Neuronal stem cell (in vitro differentiated cells): ENCODE data around the gene HAAO.

Experiments
- DNase-seq: peaks from one replicate; pipeline ENCODE4 v3.0.0-alpha.2; 2013; ENCODE audit warnings: low spot score
- H2AFZ ChIP-seq: one replicate; pipeline ENCODE4 v1.6.1; 2013; ENCODE audit warnings: mild to moderate bottlenecking, low read length, inconsistent platforms
- H2AK5ac ChIP-seq: 2 replicates; pipeline ENCODE4 v1.6.1; 2013; ENCODE audit warnings: low read depth, mild to moderate bottlenecking, inconsistent platforms, low read length, moderate library complexity, mixed read lengths
- H2BK120ac ChIP-seq: 2 replicates; pipeline ENCODE4 v1.6.1; 2013; ENCODE audit warnings: low read depth, mild to moderate bottlenecking, inconsistent platforms, low read length, moderate library complexity, mixed read lengths
- H2BK12ac ChIP-seq: one replicate; pipeline ENCODE4 v1.6.1; 2013; ENCODE audit warnings: low read length, inconsistent platforms
- H2BK15ac ChIP-seq: 2 replicates; pipeline ENCODE4 v1.6.1; 2013; ENCODE audit warnings: mild to moderate bottlenecking, low read length, inconsistent platforms, mixed read lengths
- H2BK5ac ChIP-seq: one replicate; pipeline ENCODE4 v1.6.1; 2013; ENCODE audit warnings: inconsistent platforms, mild to moderate bottlenecking, low read length, moderate library complexity
- H3K14ac ChIP-seq: one replicate; pipeline ENCODE4 v1.6.1; 2013; ENCODE audit warnings: low read length, inconsistent platforms
- H3K18ac ChIP-seq: 2 replicates; pipeline ENCODE4 v1.6.1; 2013; ENCODE audit warnings: low read length, inconsistent platforms
- H3K23ac ChIP-seq: 2 replicates; pipeline ENCODE4 v1.6.1; 2013; ENCODE audit warnings: low read depth, mild to moderate bottlenecking, mixed read lengths, low read length, inconsistent platforms; ENCODE audit not compliant: poor library complexity
- H3K27ac ChIP-seq: replicated peaks from 3 replicates; pipeline ENCODE4 v1.5.1; 2013; ENCODE audit warnings: low read length, inconsistent platforms
- H3K27me3 ChIP-seq, 3 experiments: 2 replicates each; pipeline ENCODE4 v1.6.1; 2013; ENCODE audit warnings: low read length in 3 of 3, mild to moderate bottlenecking in 2 of 3, inconsistent platforms in 1 of 3, low read depth in 1 of 3, mixed read lengths in 1 of 3, moderate library complexity in 1 of 3; ENCODE audit not compliant: control insufficient read depth in 3 of 3, insufficient read depth in 3 of 3
- H3K36me3 ChIP-seq, 2 donors: replicated peaks in 1 of 2; 2 replicates each; pipeline ENCODE4 v1.6.1; 2013; ENCODE audit warnings: low read length in 2 of 2; ENCODE audit not compliant: control insufficient read depth in 2 of 2, insufficient read depth in 2 of 2
- H3K4ac ChIP-seq: 2 replicates; pipeline ENCODE4 v1.6.1; 2013; ENCODE audit warnings: inconsistent platforms, mild to moderate bottlenecking, low read length, moderate library complexity
- H3K4me1 ChIP-seq, 2 donors: 1 replicate in 1 of 2; 2 replicates in 1 of 2; pipeline ENCODE4 v1.6.1; 2013; ENCODE audit warnings: low read length in 2 of 2, low read depth in 1 of 2; ENCODE audit not compliant: control insufficient read depth in 2 of 2, insufficient read depth in 1 of 2
- H3K4me2 ChIP-seq: one replicate; pipeline ENCODE4 v1.6.1; 2013; ENCODE audit warnings: mild to moderate bottlenecking, low read length, inconsistent platforms; ENCODE audit not compliant: insufficient read depth, poor library complexity, severe bottlenecking
- H3K4me3 ChIP-seq, 2 donors: 2 replicates each; pipeline ENCODE4 v1.5.1; 2013; ENCODE audit warnings: low read length in 2 of 2, mild to moderate bottlenecking in 2 of 2, inconsistent platforms in 1 of 2, moderate library complexity in 1 of 2
- H3K79me1 ChIP-seq: one replicate; pipeline ENCODE4 v1.6.1; 2013; ENCODE audit warnings: low read depth, mild to moderate bottlenecking, inconsistent platforms, low read length, moderate library complexity
- H3K9ac ChIP-seq: one replicate; pipeline ENCODE4 v1.6.1; 2013; ENCODE audit warnings: mild to moderate bottlenecking, low read depth, low read length, inconsistent platforms; ENCODE audit not compliant: poor library complexity
- H3K9me3 ChIP-seq, 2 donors: replicated peaks in 1 of 2; 2 replicates each; pipeline versions ENCODE3 to v1.6.1; 2013; ENCODE audit warnings: low read length in 2 of 2, mild to moderate bottlenecking in 2 of 2, inconsistent platforms in 1 of 2, low read depth in 1 of 2, mixed read lengths in 1 of 2, moderate library complexity in 1 of 2; ENCODE audit not compliant: control insufficient read depth in 2 of 2, insufficient read depth in 1 of 2
- H4K8ac ChIP-seq: one replicate; pipeline ENCODE4 v1.6.1; 2013; ENCODE audit warnings: low read depth, mild to moderate bottlenecking, inconsistent platforms, low read length, moderate library complexity
- H4K91ac ChIP-seq: one replicate; pipeline ENCODE4 v1.6.1; 2013; ENCODE audit warnings: low read length, low read depth, mild to moderate bottlenecking, inconsistent platforms; ENCODE audit not compliant: poor library complexity
- WGBS, 2 donors: extraction: QIAGEN DNeasy Blood & Tissue Kit; methylation state at CpG; one replicate each; pipeline ENCODE4 v1.1.7; 2013; ENCODE audit warnings: missing lambda C conversion rate in 2 of 2, mixed read lengths in 1 of 2; ENCODE audit not compliant: insufficient read length in 2 of 2, insufficient replicate concordance in 1 of 2; ENCODE audit errors: extremely low coverage in 2 of 2; 5-methylcytosine and 5-hydroxymethylcytosine counted together

The HAAO gene

DNA sequence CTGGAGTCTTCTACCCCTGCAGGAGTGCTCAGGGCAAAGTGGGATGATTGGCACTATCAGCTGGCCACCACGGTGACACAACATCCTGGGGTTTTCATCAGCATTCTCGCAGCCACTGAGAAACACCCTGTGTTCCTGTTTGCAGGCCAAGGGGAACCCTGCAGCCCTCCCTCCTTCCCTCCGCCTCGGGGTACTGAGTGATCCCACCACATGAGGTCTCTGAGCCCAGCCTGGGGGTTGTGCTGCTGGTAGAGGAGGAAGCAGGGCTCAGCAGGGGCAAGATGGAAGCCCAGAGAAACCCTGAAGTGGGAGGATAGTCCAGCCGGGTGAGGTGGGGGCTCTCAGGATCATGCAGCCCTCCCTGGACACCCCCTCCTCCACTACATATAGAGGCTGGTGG lies 28.3 kb downstream of the HAAO start, which contains the start of gene OXER1:
OXER1 (minus strand) TSS at position 40 of the 400 bp plus-strand sequence. CDS start 73 bp downstream, outside the sequence.
- H4K91ac ChIP-seq = no peak within 1 kb of the TSS
- no peak within 1 kb of the TSS for H3K4ac ChIP-seq
- H2BK5ac ChIP-seq = peak within 1 kb of the TSS; percentile 59
- no peak within 1 kb of the TSS for H3K4me3 ChIP-seq
- peaks cover 2% of the 10 kb centered on the region for H3K79me1 ChIP-seq
- no peak within 1 kb of the TSS for H3K4me2 ChIP-seq
- no peaks in the 10 kb centered on the region for H3K4me1 ChIP-seq
- no peak within 1 kb of the TSS for H3K27ac ChIP-seq
- no peak within 1 kb of the TSS for H2AK5ac ChIP-seq
- no peak within 1 kb of the TSS for H2BK12ac ChIP-seq
- no CpG with 5 or more reads among the region's 5 CpGs for WGBS, 2 donors
- peak within 1 kb of the TSS; percentile 73 for H3K18ac ChIP-seq
- H2BK15ac ChIP-seq = no peak within 1 kb of the TSS
- peak within 1 kb of the TSS; percentile 30 for H3K9ac ChIP-seq
- H3K27me3 ChIP-seq = no peaks in the 10 kb centered on the region
- no peak within 1 kb of the TSS for H2BK120ac ChIP-seq
- H2AFZ ChIP-seq = no peak within 1 kb of the TSS
- H4K8ac ChIP-seq = peak within 1 kb of the TSS; percentile 77
- peak within 1 kb of the TSS; percentile 47 for H3K14ac ChIP-seq
- H3K9me3 ChIP-seq = no peaks in the 10 kb centered on the region
- DNase-seq = no peak
- peak within 1 kb of the TSS; percentile 92 for H3K23ac ChIP-seq
- no peaks in the 10 kb centered on the region for H3K36me3 ChIP-seq

- Histone ChIP-seq H3K4me2 (no peak overlapping the region), H3K18ac (peak overlapping the region; percentile 35), H3K9ac (peak overlapping the region; percentile 30), H3K23ac (peak overlapping the region; percentile 92), H2BK12ac (no peak overlapping the region), H3K9me3 (peaks cover 0 to 2% of the 10 kb centered on the region in 2 donors), H3K4ac (no peak overlapping the region), H3K27me3 (no peaks in the 10 kb centered on the region), H2AK5ac (no peak overlapping the region), H2BK15ac (no peak overlapping the region), H3K14ac (peak overlapping the region; percentile 47), H3K36me3 (peaks cover 0 to 2% of the 10 kb centered on the region in 2 donors), H3K4me3 (no peak overlapping the region), H3K79me1 (peaks cover 2% of the 10 kb centered on the region), H2AFZ (no peak overlapping the region), H4K91ac (no peak overlapping the region), H4K8ac (peak overlapping the region; percentile 75), H3K27ac (no peak overlapping the region), H3K4me1 (no peaks in the 10 kb centered on the region), H2BK120ac (no peak overlapping the region), H2BK5ac (no peak overlapping the region)
- DNase-seq = no peak
- WGBS, 2 donors = no CpG with 5 or more reads among the region's 45 CpGs
Observed at GRCh38 chr2:42762823-42763804, 29.3 kb downstream of the HAAO start.

DNA sequence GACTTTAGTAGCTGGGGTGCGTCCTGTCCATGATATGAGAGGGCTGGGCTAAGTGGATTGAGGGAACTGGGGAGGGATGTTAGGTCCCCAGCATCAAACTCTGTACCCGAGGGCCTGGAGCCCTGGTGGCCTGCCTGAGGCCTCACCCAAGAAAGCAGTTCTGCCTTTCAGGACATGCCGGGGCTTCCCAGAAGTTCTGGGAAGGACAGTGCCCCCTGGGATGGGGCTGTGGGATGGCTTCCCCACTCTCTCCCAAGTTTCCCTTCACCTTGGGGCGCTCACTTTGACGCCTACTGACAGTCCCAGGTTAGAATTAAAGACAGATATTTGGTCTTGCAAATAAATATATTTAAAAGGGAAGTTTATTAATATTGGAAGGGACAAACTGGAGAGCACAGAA lies 30.2 kb downstream of the HAAO start:
- no peak overlapping the region for H3K4me3 ChIP-seq
- no peak overlapping the region for H3K23ac ChIP-seq
- no peak overlapping the region for H2BK15ac ChIP-seq
- peaks cover 0 to 2% of the 10 kb centered on the region in 2 donors for H3K9me3 ChIP-seq
- no peaks in the 10 kb centered on the region for H3K27me3 ChIP-seq
- H2BK12ac ChIP-seq = no peak overlapping the region
- whole genome bisulfite sequencing, 2 donors = no CpG with 5 or more reads among the region's 5 CpGs
- no peak overlapping the region for H2AK5ac ChIP-seq
- H2BK120ac ChIP-seq = no peak overlapping the region
- H3K9ac ChIP-seq = no peak overlapping the region
- no peaks in the 10 kb centered on the region for H3K4me1 ChIP-seq
- no peak overlapping the region for H2BK5ac ChIP-seq
- no peak overlapping the region for H3K27ac ChIP-seq
- no peak overlapping the region for H3K4me2 ChIP-seq
- H4K8ac ChIP-seq = no peak overlapping the region
- DNase-seq = no peak
- no peak overlapping the region for H3K14ac ChIP-seq
- peaks cover 2% of the 10 kb centered on the region for H3K79me1 ChIP-seq
- H3K18ac ChIP-seq = no peak overlapping the region
- peaks cover 0 to 2% of the 10 kb centered on the region in 2 donors for H3K36me3 ChIP-seq
- no peak overlapping the region for H4K91ac ChIP-seq
- no peak overlapping the region for H3K4ac ChIP-seq
- no peak overlapping the region for H2AFZ ChIP-seq

GRCh38 chr2:42761554-42761953 lies 30.8 kb downstream of the HAAO start:
- H2AFZ ChIP-seq = no peak overlapping the region
- H3K18ac ChIP-seq = no peak overlapping the region
- no peak overlapping the region for H2BK120ac ChIP-seq
- no peaks in the 10 kb centered on the region for H3K79me1 ChIP-seq
- no peak overlapping the region for H3K4me3 ChIP-seq
- no peaks in the 10 kb centered on the region for H3K4me1 ChIP-seq
- H3K27ac ChIP-seq = no peak overlapping the region
- H3K4ac ChIP-seq = no peak overlapping the region
- H2BK12ac ChIP-seq = no peak overlapping the region
- peaks cover 0 to 2% of the 10 kb centered on the region in 2 donors for H3K9me3 ChIP-seq
- no peak overlapping the region for H3K9ac ChIP-seq
- no peak overlapping the region for H4K8ac ChIP-seq
- H2AK5ac ChIP-seq = no peak overlapping the region
- peak overlapping the region; percentile 11 for H3K23ac ChIP-seq
- no peak overlapping the region for H3K4me2 ChIP-seq
- no CpG with 5 or more reads among the region's 9 CpGs for WGBS, 2 donors
- H2BK5ac ChIP-seq = peak overlapping the region; percentile 25
- H3K36me3 ChIP-seq = peaks cover 0 to 2% of the 10 kb centered on the region in 2 donors
- H3K27me3 ChIP-seq = no peaks in the 10 kb centered on the region
- no peak overlapping the region for H3K14ac ChIP-seq
- no peak overlapping the region for H4K91ac ChIP-seq
- no peak for DNase-seq
- no peak overlapping the region for H2BK15ac ChIP-seq
